AG04450 (cell line): ENCODE results near the gene RSRC2. TPM values are rescaled to one million over a fixed set of nuclear protein-coding genes. Genes with fewer than 3 reads are reported as not detected.
"Not testable (repeated sequence)": the region's sequence is repeated elsewhere in the genome, so short reads cannot be mapped to it uniquely, and the experiment has no call there.

Experiments
- CTCF ChIA-PET: fragments of 300-600, 350-600 bp; formaldehyde crosslinking; extraction: SDS; loops from one replicate; lab custom pipeline; 2022; ENCODE audit warnings: antibody characterized with exemption, inconsistent platforms; lab: Charles Lee
- POLR2A ChIA-PET: fragments of 350-600 bp; formaldehyde crosslinking; extraction: SDS; loops from one replicate; lab custom pipeline; 2021; ENCODE audit warnings: antibody characterized with exemption, inconsistent platforms; lab: Yijun Ruan, JAX
- DNase-seq: peaks from one replicate; pipeline ENCODE4 v3.0.0-alpha.2; 2011; ENCODE audit warnings: low read depth, low spot score
- H3K27ac ChIP-seq: one replicate; pipeline ENCODE4 v1.5.1; 2012; ENCODE audit warnings: low read depth, low read length, control low read depth
- H3K27me3 ChIP-seq: one replicate; pipeline ENCODE4 v1.6.0; 2012; ENCODE audit warnings: low read length; ENCODE audit not compliant: control insufficient read depth, insufficient read depth
- H3K4me3 ChIP-seq: 2 replicates; pipeline ENCODE4 v1.5.1; 2011; ENCODE audit warnings: mild to moderate bottlenecking, low read depth, low read length, control low read depth
- H3K9me3 ChIP-seq: 2 replicates; pipeline ENCODE4 v1.5.1; 2012; ENCODE audit warnings: low read length; ENCODE audit not compliant: control insufficient read depth, insufficient read depth
- CTCF ChIP-seq: IDR thresholded peaks from 2 replicates; pipeline ENCODE4 v1.5.1; 2011; ENCODE audit warnings: low read depth, low read length, control low read depth, inconsistent platforms
- polyA plus RNA-seq: library from polyadenylated mRNA; depleted of rRNA; stranded (reverse); fragments of >200 nt; gene quantifications from 2 replicates; pipeline ENCODE4 v1.2.3, GENCODE V29; 2011

Gene RSRC2
- polyA plus RNA-seq, 1 experiment = 45.9 TPM

- ChIA-PET POLR2A (interaction anchor here (1.5 to 3.3 kb wide), 2 partner anchors 13 kb away, joined by 7 to 24 read pairs; partner anchors contain the start of genes KNTC1, RSRC2 and ZCCHC8), CTCF (interaction anchor here (1.7 kb wide), 1 partner anchor 42 kb away, joined by 6 read pairs; no protein-coding TSS in a partner anchor)
- H3K9me3 ChIP-seq = peaks cover 4% of the 10 kb centered on the region
- no peak for DNase-seq
- no peak for TF ChIP-seq CTCF
- no peak overlapping the region for H3K4me3 ChIP-seq
- H3K27ac ChIP-seq = no peak overlapping the region
- H3K27me3 ChIP-seq = no peaks in the 10 kb centered on the region
These were observed 13.1 kb downstream of the RSRC2 start for GRCh38 chr12:122513660-122514059.

- H3K9me3 ChIP-seq, H3K27me3 ChIP-seq, H3K4me3 ChIP-seq, H3K27ac ChIP-seq, DNase-seq: not testable (repeated sequence)
- ChIA-PET CTCF (interaction anchor here (1.7 kb wide), 1 partner anchor 42 kb away, joined by 6 read pairs; no protein-coding TSS in a partner anchor), POLR2A (interaction anchor here (0.7 to 3.3 kb wide), 3 partner anchors 12 to 1200 kb away, joined by 4 to 24 read pairs (median 7); partner anchors contain the start of genes KNTC1, RSRC2 and ZCCHC8)
These were observed 13.7 kb downstream of the RSRC2 start for GRCh38 chr12:122513028-122513427.

- CTCF ChIA-PET = interaction anchor here (0.7 kb wide), 1 partner anchor 270 kb away, joined by 5 read pairs; no protein-coding TSS in a partner anchor
These were observed 18.6 kb downstream of the RSRC2 start for GRCh38 chr12:122508163-122508562.

GRCh38 chr12:122506393-122506938 is 20.3 kb downstream of the RSRC2 start:
- Histone ChIP-seq H3K4me3 (no peak overlapping the region), H3K27me3 (no peaks in the 10 kb centered on the region), H3K9me3 (no peaks in the 10 kb centered on the region), H3K27ac (no peak overlapping the region)
- DNase-seq = no peak
- POLR2A ChIA-PET = no interaction called here
- CTCF ChIA-PET = no interaction called here
- TF ChIP-seq CTCF = no peak

More at GRCh38 chr12:122508163-122508562, 18.6 kb downstream of the RSRC2 start:
- H3K4me3 ChIP-seq = no peak overlapping the region
- POLR2A ChIA-PET = interaction anchor here (1.3 kb wide), 1 partner anchor 19 kb away, joined by 3 read pairs; the partner anchor contains the start of genes KNTC1 and RSRC2
- H3K27ac ChIP-seq = no peak overlapping the region
- no peak for TF ChIP-seq CTCF
- no peaks in the 10 kb centered on the region for H3K9me3 ChIP-seq
- no peak for DNase-seq
- no peaks in the 10 kb centered on the region for H3K27me3 ChIP-seq

- ChIA-PET CTCF (no interaction called here), POLR2A (interaction anchor here (0.7 to 1.0 kb wide), 3 partner anchors 13 to 105 kb away, joined by 3 to 4 read pairs (median 3); no protein-coding TSS in a partner anchor)
- Histone ChIP-seq H3K9me3 (no peaks in the 10 kb centered on the region), H3K27ac (no peak overlapping the region), H3K4me3 (no peak overlapping the region), H3K27me3 (no peaks in the 10 kb centered on the region)
- no peak for TF ChIP-seq CTCF
- DNase-seq = no peak
These were observed 21.2 kb downstream of the RSRC2 start for GRCh38 chr12:122505419-122506051.
